Measurements from ENCODE around the gene PTPRT.
"Not testable (repeated sequence)": the region's sequence is repeated elsewhere in the genome, so short reads cannot be mapped to it uniquely, and the experiment has no call there.

PTPRT gene

GRCh38 chr20:42258564-42259302 lies 931.0 kb downstream of the PTPRT start:
- no peak for DNase-seq

- DNase-seq: no peak
These were observed 933.9 kb downstream of the PTPRT start for GRCh38 chr20:42255821-42256220.

GRCh38 chr20:42254673-42255072 lies 935.0 kb downstream of the PTPRT start:
- no peak for DNase-seq

GRCh38 chr20:42252116-42252515 lies 937.6 kb downstream of the PTPRT start:
- no peak for DNase-seq

- peak; percentile 43 for DNase-seq
These were observed 970.9 kb downstream of the PTPRT start for GRCh38 chr20:42218621-42219374.

GRCh38 chr20:42214074-42214473 lies 975.6 kb downstream of the PTPRT start:
- no peak for DNase-seq

GRCh38 chr20:42212391-42212790 lies 977.3 kb downstream of the PTPRT start:
- DNase-seq: no peak

- not testable (repeated sequence) for DNase-seq
These were observed 983.1 kb downstream of the PTPRT start for GRCh38 chr20:42206557-42206956.

GRCh38 chr20:42204109-42204660 lies 985.5 kb downstream of the PTPRT start:
- peak; percentile 26 for DNase-seq

GRCh38 chr20:42197599-42197998 lies 992.1 kb downstream of the PTPRT start:
- DNase-seq: no peak

- no peak for DNase-seq
These were observed 996.6 kb downstream of the PTPRT start for GRCh38 chr20:42193119-42193518.

- DNase-seq: no peak
These were observed 997.4 kb downstream of the PTPRT start for GRCh38 chr20:42192321-42192720.

- no peak for DNase-seq
These were observed 998.4 kb downstream of the PTPRT start for GRCh38 chr20:42191140-42191860.

- no peak for DNase-seq
These were observed 999.6 kb downstream of the PTPRT start for GRCh38 chr20:42190084-42190483.

- no peak for DNase-seq
These were observed 1003.4 kb downstream of the PTPRT start for GRCh38 chr20:42186337-42186736.

- no peak for DNase-seq
These were observed 1006.6 kb downstream of the PTPRT start for GRCh38 chr20:42183147-42183546.

GRCh38 chr20:42181064-42181463 lies 1008.6 kb downstream of the PTPRT start:
- no peak for DNase-seq

GRCh38 chr20:42179768-42180167 lies 1009.9 kb downstream of the PTPRT start:
- no peak for DNase-seq

GRCh38 chr20:42173440-42173839 lies 1016.3 kb downstream of the PTPRT start:
- no peak for DNase-seq

- no peak for DNase-seq
These were observed 1025.4 kb downstream of the PTPRT start for GRCh38 chr20:42164121-42164890.

GRCh38 chr20:42161228-42161829 lies 1028.4 kb downstream of the PTPRT start:
- no peak for DNase-seq

GRCh38 chr20:42159808-42160207 lies 1029.9 kb downstream of the PTPRT start:
- no peak for DNase-seq

Measured in retina (tissue), 1 donor.